MCF 10A (cell line): Measurements from ENCODE around the gene RFX2. TPM values are rescaled to one million over a fixed set of nuclear protein-coding genes. Genes with fewer than 3 reads are reported as not detected.

ENCODE experiments used
- BruUV-seq: library from RNA; stranded (reverse); fragments of 400-500 nt; replicated peaks from 2 replicates; lab custom pipeline; 2021; lab: Mats Ljungman, UMichigan
- CTCF ChIA-PET: fragments of 300-600 bp; sonication (Branson Sonifier 250); formaldehyde crosslinking; extraction: SDS; loops from one replicate; lab custom pipeline; 2021; ENCODE audit warnings: antibody characterized with exemption, inconsistent platforms; lab: Yijun Ruan, JAX
- POLR2A ChIA-PET: fragments of 300-600, 350-650 bp; sonication (Branson Sonifier 250); formaldehyde crosslinking; extraction: SDS; loops from one replicate; lab custom pipeline; 2020; ENCODE audit warnings: antibody characterized with exemption, inconsistent platforms; lab: Yijun Ruan, JAX
- DNase-seq: peaks from one replicate; pipeline ENCODE4 v3.0.0-alpha.2; 2018; ENCODE audit not compliant: unreplicated experiment
- H3K27ac Mint-ChIP-seq: one replicate; pipeline ENCODE4 v1.8.0; 2022; ENCODE audit warnings: mild to moderate bottlenecking, low read depth, mixed read lengths; ENCODE audit not compliant: unreplicated experiment
- H3K27me3 Mint-ChIP-seq: one replicate; pipeline ENCODE4 v1.8.0; 2022; ENCODE audit warnings: mixed read lengths; ENCODE audit not compliant: insufficient read depth, unreplicated experiment
- H3K36me3 Mint-ChIP-seq: one replicate; pipeline ENCODE4 v1.8.0; 2022; ENCODE audit warnings: mild to moderate bottlenecking, moderate library complexity, mixed read lengths; ENCODE audit not compliant: insufficient read depth, unreplicated experiment
- H3K4me1 Mint-ChIP-seq: one replicate; pipeline ENCODE4 v1.8.0; 2022; ENCODE audit warnings: mixed read lengths; ENCODE audit not compliant: insufficient read depth, unreplicated experiment
- H3K4me3 Mint-ChIP-seq: one replicate; pipeline ENCODE4 v1.8.0; 2022; ENCODE audit warnings: mild to moderate bottlenecking, moderate library complexity, mixed read lengths; ENCODE audit not compliant: unreplicated experiment
- H3K9me3 Mint-ChIP-seq: one replicate; pipeline ENCODE4 v1.8.0; 2022; ENCODE audit warnings: mixed read lengths; ENCODE audit not compliant: unreplicated experiment
- CTCF ChIP-seq: fragments of 200-600 bp; IDR thresholded peaks from one replicate; pipeline ENCODE4 v1.8.0; 2022; ENCODE audit warnings: antibody characterized with exemption, mild to moderate bottlenecking; ENCODE audit not compliant: unreplicated experiment
- intact Hi-C: fragments of 100-400 bp; cut with micrococcal nuclease; formaldehyde crosslinking; loops from 2 replicates; pipeline ENCODE4 v1.14.1; 2022
- total RNA-seq: library from RNA; stranded (reverse); gene quantifications from 2 replicates; pipeline ENCODE4 v1.2.3, GENCODE V29; 2022

Gene RFX2
- total RNA-seq, 1 experiment from 2014 or later = 9.9 TPM

DNA sequence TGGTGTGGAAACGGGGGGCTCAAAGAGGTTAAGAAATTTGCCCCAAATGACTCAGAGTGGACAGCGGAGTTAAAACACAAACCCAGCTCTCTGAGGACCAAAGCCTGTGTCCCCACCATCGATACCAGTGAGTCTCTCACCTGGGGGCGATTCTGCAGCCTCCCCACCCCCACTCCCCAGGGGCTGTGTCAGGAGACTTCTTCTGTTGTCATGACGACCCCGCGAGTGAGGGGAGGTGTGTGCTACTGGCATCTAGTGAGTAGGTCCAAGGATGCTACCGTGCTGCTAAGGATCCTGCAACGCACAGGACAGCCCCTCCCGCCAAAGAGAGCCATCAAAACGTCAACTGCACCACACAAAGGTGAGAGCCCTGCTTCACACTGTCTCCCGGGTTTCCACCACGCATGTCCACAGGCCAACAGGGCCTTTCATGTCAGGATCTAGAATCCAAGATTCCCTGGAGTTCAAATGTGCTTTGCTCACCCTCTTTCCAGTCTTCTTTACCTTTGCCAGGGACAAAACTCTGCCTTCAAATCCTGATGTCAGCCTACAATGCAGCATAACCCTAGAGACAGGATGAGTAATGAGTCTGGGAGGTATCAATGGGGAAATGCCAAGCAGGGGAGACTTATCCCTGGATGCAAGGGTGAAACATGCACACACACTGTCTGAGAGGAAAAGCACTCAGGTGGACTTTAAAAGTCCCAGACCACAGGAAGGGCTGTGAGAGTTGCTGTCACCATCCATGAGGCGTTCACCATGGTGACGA is 136.2 kb downstream of the RFX2 start:
- Mint-ChIP-seq H3K4me1 (peaks cover 25% of the 10 kb centered on the region), H3K4me3 (no peak overlapping the region), H3K27ac (no peak overlapping the region), H3K27me3 (no peaks in the 10 kb centered on the region), H3K9me3 (no peaks in the 10 kb centered on the region), H3K36me3 (peaks cover 14% of the 10 kb centered on the region)
- intact Hi-C loops = no loop called here
- POLR2A ChIA-PET = interaction anchor here (0.6 kb wide), 1 partner anchor 234 kb away, joined by 4 read pairs; no protein-coding TSS in a partner anchor
- CTCF ChIA-PET = interaction anchor here (0.6 kb wide), 1 partner anchor 258 kb away, joined by 3 read pairs; no protein-coding TSS in a partner anchor
- BruUV-seq = no TSS peak
- no peak for TF ChIP-seq CTCF
- no peak for DNase-seq

DNA sequence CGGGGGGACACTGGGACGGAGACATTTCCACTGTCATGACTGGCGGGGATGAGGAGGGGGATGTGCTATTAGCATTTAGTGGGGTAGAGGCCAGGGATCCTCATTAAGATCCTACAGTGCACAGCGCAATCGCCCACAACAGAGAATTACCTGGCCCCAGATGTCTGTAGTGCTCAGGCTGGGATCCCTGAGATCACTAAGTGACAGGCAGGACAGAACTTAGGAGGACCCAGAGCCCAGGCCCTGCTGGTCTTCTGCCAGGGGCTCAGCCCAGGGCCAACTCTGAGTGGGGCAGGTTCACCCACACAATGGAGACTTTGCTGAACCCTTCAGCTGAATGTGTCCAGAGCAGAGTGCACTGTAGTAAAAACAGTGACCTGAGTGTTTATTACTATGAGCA is 136.9 kb downstream of the RFX2 start:
- Mint-ChIP-seq H3K4me1 (peaks cover 32% of the 10 kb centered on the region), H3K27me3 (no peaks in the 10 kb centered on the region), H3K27ac (no peak overlapping the region), H3K9me3 (no peaks in the 10 kb centered on the region), H3K36me3 (peaks cover 14% of the 10 kb centered on the region), H3K4me3 (no peak overlapping the region)
- POLR2A ChIA-PET = no interaction called here
- TF ChIP-seq CTCF = no peak
- CTCF ChIA-PET = interaction anchor here (0.6 kb wide), 2 partner anchors 14 to 259 kb away, joined by 3 read pairs; no protein-coding TSS in a partner anchor
- intact Hi-C loops = no loop called here
- BruUV-seq = no TSS peak
- DNase-seq = no peak

GRCh38 chr19:5972355-5972731 is 138.0 kb downstream of the RFX2 start:
- no peak for TF ChIP-seq CTCF
- intact Hi-C loops = no loop called here
- POLR2A ChIA-PET = interaction anchor here (0.7 to 1.1 kb wide), 2 partner anchors 97 to 181 kb away, joined by 3 read pairs; partner anchors contain the start of gene DUS3L
- Mint-ChIP-seq H3K27me3 (no peaks in the 10 kb centered on the region), H3K9me3 (no peaks in the 10 kb centered on the region), H3K36me3 (peaks cover 24% of the 10 kb centered on the region), H3K4me3 (no peak overlapping the region), H3K27ac (no peak overlapping the region), H3K4me1 (peaks cover 42% of the 10 kb centered on the region)
- CTCF ChIA-PET = interaction anchor here (0.6 to 0.8 kb wide), 2 partner anchors 10 to 881 kb away, joined by 3 read pairs; no protein-coding TSS in a partner anchor
- BruUV-seq = no TSS peak
- DNase-seq = no peak

- H3K27ac Mint-ChIP-seq = no peak overlapping the region
- POLR2A ChIA-PET = interaction anchor here (0.7 to 1.1 kb wide), 2 partner anchors 97 to 181 kb away, joined by 3 read pairs; partner anchors contain the start of gene DUS3L
Observed at GRCh38 chr19:5971714-5972354, 138.5 kb downstream of the RFX2 start.

More at GRCh38 chr19:5971714-5972354, 138.5 kb downstream of the RFX2 start:
- Mint-ChIP-seq H3K4me1 (peaks cover 47% of the 10 kb centered on the region), H3K27me3 (no peaks in the 10 kb centered on the region), H3K36me3 (peaks cover 29% of the 10 kb centered on the region), H3K9me3 (no peaks in the 10 kb centered on the region), H3K4me3 (no peak overlapping the region)
- TF ChIP-seq CTCF = no peak
- BruUV-seq = no TSS peak
- CTCF ChIA-PET = interaction anchor here (0.6 to 0.8 kb wide), 2 partner anchors 11 to 880 kb away, joined by 3 read pairs; no protein-coding TSS in a partner anchor
- intact Hi-C loops = no loop called here
- no peak for DNase-seq
